ENCODE results near the gene DHX38.

GRCh38 chr16:72111657-72112451 lies 18.2 kb downstream of the DHX38 start:
- TF ChIP-seq CTCF (IDR thresholded peaks at IDR 0.05) (no peak), POLR2A (IDR thresholded peaks at IDR 0.05) (no peak)

Data from thyroid gland (tissue), 4 donors.